SH-SY5Y (cell line): ENCODE measurements around the gene RBKS.

Experiments
- GATA2 ChIP-seq: IDR thresholded peaks from 2 replicates; pipeline ENCODE4 v1.6.1; 2011; ENCODE audit warnings: mild to moderate bottlenecking, low read depth, low read length
- GATA3 ChIP-seq: IDR thresholded peaks from 2 replicates; pipeline ENCODE4 v1.6.1; 2011; ENCODE audit warnings: low read depth, mild to moderate bottlenecking, low read length, moderate library complexity

DNA sequence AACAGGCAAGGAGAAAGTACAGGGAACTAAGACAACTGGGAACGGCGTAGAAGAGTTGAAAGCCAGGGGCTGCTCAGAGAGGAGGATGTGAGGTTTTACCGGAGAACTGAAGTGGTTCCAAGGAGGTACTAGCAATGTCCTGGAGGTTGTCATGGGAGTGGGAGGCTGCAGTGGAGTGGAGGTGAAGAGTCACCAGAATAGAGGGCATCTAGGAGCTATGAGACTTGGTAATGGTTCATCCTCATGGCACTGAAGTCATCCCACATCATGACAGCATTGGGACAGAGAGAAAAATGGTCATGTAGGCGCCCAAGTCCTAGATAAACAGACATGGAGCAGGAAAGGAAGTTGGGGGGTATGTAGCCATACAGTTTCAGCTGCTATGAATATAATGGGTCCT is 92.3 kb downstream of the RBKS start:
- TF ChIP-seq GATA3 (no peak), GATA2 (no peak)
